DND-41 (cell line): Measurements from ENCODE around the gene NUFIP1.

Source experiments
- ATAC-seq: fragments of 200-7000 bp; cut with Tn5 transposase; 3 replicates; pipeline ENCODE4 v1.9.1; 2021; ENCODE audit warnings: low read depth; ENCODE audit not compliant: insufficient read depth
- DNase-seq: peaks from one replicate; pipeline ENCODE4 v3.0.0-alpha.2; 2020
- H2AFZ ChIP-seq: 2 replicates; pipeline ENCODE4 v1.6.0; 2012; ENCODE audit warnings: low read depth, low read length
- H3K27ac ChIP-seq: 2 replicates; pipeline ENCODE4 v1.5.1; 2012; ENCODE audit warnings: low read length, inconsistent platforms
- H3K27me3 ChIP-seq: fragments of 200-600 bp; sonication (generic); 2 replicates; pipeline ENCODE4 v1.6.0; 2012; ENCODE audit warnings: low read length, mild to moderate bottlenecking, inconsistent platforms; ENCODE audit not compliant: insufficient read depth, poor library complexity
- H3K36me3 ChIP-seq: 2 replicates; pipeline ENCODE4 v1.5.1; 2012; ENCODE audit warnings: low read length, inconsistent platforms; ENCODE audit not compliant: insufficient read depth
- H3K4me1 ChIP-seq: 2 replicates; pipeline ENCODE4 v1.5.1; 2012; ENCODE audit warnings: mild to moderate bottlenecking, low read length; ENCODE audit not compliant: insufficient read depth
- H3K4me2 ChIP-seq: 2 replicates; pipeline ENCODE4 v1.6.0; 2012; ENCODE audit warnings: mild to moderate bottlenecking, moderate library complexity, low read length, inconsistent platforms; ENCODE audit not compliant: insufficient read depth
- H3K4me3 ChIP-seq, 2 experiments: fragments of 200-600 bp in 1 of 2; shearing (Covaris generic) in 1 of 2; 2 replicates each; pipeline ENCODE4 v1.5.1; 2012 to 2016; ENCODE audit warnings: inconsistent platforms in 2 of 2, low read length in 2 of 2, mild to moderate bottlenecking in 2 of 2, low read depth in 1 of 2, moderate library complexity in 1 of 2
- H3K79me2 ChIP-seq: 2 replicates; pipeline ENCODE4 v1.6.0; 2012; ENCODE audit warnings: low read length, inconsistent platforms; ENCODE audit not compliant: insufficient read depth
- H3K9ac ChIP-seq: 2 replicates; pipeline ENCODE4 v1.6.0; 2012; ENCODE audit warnings: low read depth, mild to moderate bottlenecking, inconsistent platforms, low read length, moderate library complexity
- H3K9me3 ChIP-seq: 2 replicates; pipeline ENCODE4 v1.5.1; 2012; ENCODE audit warnings: low read length, moderate library complexity, mild to moderate bottlenecking, inconsistent platforms; ENCODE audit not compliant: insufficient read depth, severe bottlenecking
- H4K20me1 ChIP-seq: 2 replicates; pipeline ENCODE4 v1.6.0; 2012; ENCODE audit warnings: low read length; ENCODE audit not compliant: insufficient read depth
- CTCF ChIP-seq: IDR thresholded peaks from 2 replicates; pipeline ENCODE4 v1.5.1; 2012; ENCODE audit warnings: borderline replicate concordance, low read length, moderate library complexity, mild to moderate bottlenecking; ENCODE audit not compliant: poor library complexity, severe bottlenecking; ENCODE audit errors: extremely low read depth
- EZH2 ChIP-seq: IDR thresholded peaks from 3 replicates; pipeline ENCODE4 v1.6.1; 2012; ENCODE audit warnings: borderline replicate concordance, low read depth, mild to moderate bottlenecking, moderate library complexity, low read length, inconsistent platforms; ENCODE audit not compliant: severe bottlenecking

NUFIP1 gene

DNA sequence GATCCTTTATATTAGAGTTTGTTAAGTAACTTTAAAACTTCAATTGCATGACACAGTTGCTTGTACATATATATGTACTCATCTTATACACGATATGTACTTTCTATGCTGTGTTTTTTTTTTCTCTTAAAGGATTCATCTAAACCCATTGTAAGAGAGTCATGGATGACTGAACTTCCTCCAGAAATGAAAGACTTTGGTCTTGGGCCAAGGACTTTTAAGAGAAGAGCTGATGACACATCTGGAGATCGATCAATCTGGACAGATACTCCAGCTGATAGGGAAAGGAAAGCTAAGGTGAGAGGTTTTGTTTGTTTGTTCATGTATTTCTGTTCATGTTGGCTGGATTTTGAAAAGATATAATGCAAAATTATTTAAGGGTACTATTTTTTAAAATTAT is 26.0 kb upstream of the NUFIP1 start:
- ATAC-seq (no peak), DNase-seq (no peak)
- Histone ChIP-seq H4K20me1 (no peaks in the 10 kb centered on the region), H3K4me2 (no peak overlapping the region), H2AFZ (no peak overlapping the region), H3K4me3 (no peak overlapping the region), H3K27ac (no peak overlapping the region), H3K4me1 (no peaks in the 10 kb centered on the region), H3K36me3 (peaks cover 55% of the 10 kb centered on the region), H3K79me2 (no peaks in the 10 kb centered on the region), H3K27me3 (no peaks in the 10 kb centered on the region), H3K9ac (no peak overlapping the region), H3K9me3 (no peaks in the 10 kb centered on the region)
- no peak for TF ChIP-seq CTCF

DNA sequence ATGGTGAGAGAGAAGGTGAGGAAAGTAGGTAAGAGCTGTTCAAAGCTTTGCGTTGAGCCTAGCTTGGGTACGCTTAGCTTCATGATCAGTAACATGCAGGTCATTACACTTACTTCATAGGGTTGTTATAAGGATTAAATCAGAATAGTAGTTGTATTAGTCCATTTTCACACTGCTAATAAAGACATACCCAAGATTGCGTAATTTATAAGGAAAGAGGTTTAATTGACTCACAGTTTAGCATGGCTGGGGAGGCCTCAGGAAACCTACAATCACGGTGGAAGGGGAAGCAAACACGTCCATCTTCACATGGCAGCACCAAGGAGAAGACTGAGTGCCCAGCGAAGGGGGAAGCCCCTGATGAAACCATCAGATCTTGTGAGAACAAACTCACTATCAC is 21.9 kb upstream of the NUFIP1 start:
- no peak overlapping the region for H3K27ac ChIP-seq
- H3K36me3 ChIP-seq = peaks cover 71% of the 10 kb centered on the region

DNA sequence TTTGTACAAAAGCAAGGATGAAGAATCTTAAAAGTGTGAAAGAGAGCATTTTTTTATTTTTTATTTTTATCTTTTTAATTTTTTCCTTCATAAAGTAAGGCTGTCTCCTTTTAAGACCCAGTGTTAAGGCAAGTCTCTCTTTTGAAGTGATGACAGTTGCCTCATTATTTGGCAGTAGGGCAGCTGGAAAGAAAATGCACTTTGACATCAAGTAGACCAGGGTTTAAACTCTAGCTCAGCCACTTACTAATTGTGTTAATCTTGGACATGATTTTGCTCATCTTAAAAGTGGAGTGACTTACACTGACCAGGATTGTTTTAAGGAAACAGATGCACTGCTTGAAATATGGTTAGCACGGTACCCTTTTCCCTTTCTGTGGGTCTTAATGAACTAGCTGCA is 18.6 kb upstream of the NUFIP1 start:
- TF ChIP-seq CTCF = no peak
- no peak for TF ChIP-seq EZH2
- H4K20me1 ChIP-seq = no peaks in the 10 kb centered on the region
- DNase-seq (no peak), ATAC-seq (no peak)
- H3K4me2 ChIP-seq = no peak overlapping the region
- H3K9me3 ChIP-seq = no peaks in the 10 kb centered on the region
- H3K4me1 ChIP-seq = no peaks in the 10 kb centered on the region
- no peak overlapping the region for H2AFZ ChIP-seq
- H3K27ac ChIP-seq = no peak overlapping the region
- H3K4me3 ChIP-seq = no peak overlapping the region
- H3K36me3 ChIP-seq = peaks cover 67% of the 10 kb centered on the region
- H3K9ac ChIP-seq = no peak overlapping the region
- H3K79me2 ChIP-seq = no peaks in the 10 kb centered on the region
- H3K27me3 ChIP-seq = no peaks in the 10 kb centered on the region

More for the DNA sequence above, 21.9 kb upstream of the NUFIP1 start:
- H3K79me2 ChIP-seq = no peaks in the 10 kb centered on the region
- no peaks in the 10 kb centered on the region for H4K20me1 ChIP-seq
- no peaks in the 10 kb centered on the region for H3K27me3 ChIP-seq
- no peak overlapping the region for H3K4me3 ChIP-seq
- DNase-seq = no peak
- H3K9me3 ChIP-seq = no peaks in the 10 kb centered on the region
- TF ChIP-seq EZH2 = no peak
- TF ChIP-seq CTCF = no peak
- no peaks in the 10 kb centered on the region for H3K4me1 ChIP-seq
- no peak overlapping the region for H3K4me2 ChIP-seq
- H2AFZ ChIP-seq = no peak overlapping the region
- no peak for ATAC-seq
- H3K9ac ChIP-seq = no peak overlapping the region

DNA sequence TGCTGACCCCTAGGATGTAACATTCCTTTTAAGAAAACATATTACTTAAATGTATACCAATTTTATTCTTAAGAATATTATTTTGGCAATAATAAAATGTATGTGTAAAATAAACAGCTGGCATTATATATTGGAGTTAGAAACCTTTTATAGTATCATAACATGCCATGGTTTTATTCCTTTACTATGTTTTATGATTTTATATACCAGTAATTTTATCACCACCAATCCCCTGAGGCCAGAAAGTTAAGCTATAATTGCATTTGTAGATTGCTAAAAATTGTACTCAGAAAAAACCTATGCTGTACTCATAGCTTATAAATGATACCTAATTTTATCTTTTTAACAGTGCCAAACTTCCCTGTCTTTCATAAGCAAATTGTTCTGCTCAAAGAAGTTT is 18.0 kb upstream of the NUFIP1 start:
- DNase-seq = no peak
- no peaks in the 10 kb centered on the region for H3K9me3 ChIP-seq
- no peaks in the 10 kb centered on the region for H3K4me1 ChIP-seq
- no peak overlapping the region for H3K4me2 ChIP-seq
- no peak overlapping the region for H3K4me3 ChIP-seq
- peaks cover 68% of the 10 kb centered on the region for H3K36me3 ChIP-seq
- H4K20me1 ChIP-seq = no peaks in the 10 kb centered on the region
- no peak for ATAC-seq
- H3K9ac ChIP-seq = no peak overlapping the region
- no peak for TF ChIP-seq CTCF
- TF ChIP-seq EZH2 = no peak
- no peaks in the 10 kb centered on the region for H3K27me3 ChIP-seq
- H3K27ac ChIP-seq = no peak overlapping the region
- H2AFZ ChIP-seq = no peak overlapping the region
- no peaks in the 10 kb centered on the region for H3K79me2 ChIP-seq
